Measurements from ENCODE around the gene TTC5.

TTC5 gene

Small RNAs within 50 kb of the gene (small RNA-seq; reads per million reads assigned to genes)
- gene SNORA79B (ENCODE audit: insufficient read depth) (6.3 reads per million, percentile 33 among the genes with 10 or more reads in this experiment), gene SNORD126 (ENCODE audit: insufficient read depth) (521 reads per million, percentile 98 among the genes with 10 or more reads in this experiment)

Measured in neuronal stem cell (in vitro differentiated cells).